ENCODE measurements around the gene RARA. TPM values are rescaled to one million over a fixed set of nuclear protein-coding genes. Genes with fewer than 3 reads are reported as not detected.

Gene RARA
- total RNA-seq, 2 donors from 2014 or later: 22.7 to 27.6 TPM

- peak overlapping the region; percentile 52 for H3K27ac Mint-ChIP-seq
- no peak overlapping the region for H3K9ac ChIP-seq (ENCODE audit: extremely low read depth, low read length, poor library complexity, severe bottlenecking)
- no peak overlapping the region for H3K4me3 Mint-ChIP-seq
- peaks cover 30% of the 10 kb centered on the region for H3K4me1 Mint-ChIP-seq
- H3K9me3 ChIP-seq (ENCODE audit: control insufficient read depth, low read length): no peaks in the 10 kb centered on the region
- H3K4me3 ChIP-seq (ENCODE audit: low read length): peak overlapping the region; percentile 96
- no peaks in the 10 kb centered on the region for H3K36me3 ChIP-seq (ENCODE audit: control insufficient read depth, insufficient read depth, low read length)
- peaks cover 3% of the 10 kb centered on the region for H3K27me3 Mint-ChIP-seq (ENCODE audit: insufficient read depth)
- no peak overlapping the region for H3K27ac ChIP-seq (ENCODE audit: low read depth, low read length)
- WGBS, 2 experiments (ENCODE audit: insufficient coverage in 1 of 2, insufficient read length in 1 of 2): 91% methylated on average over 2 of the region's 2 CpGs; no CpG with 5 or more reads in 1 of the 2 experiments
- no peaks in the 10 kb centered on the region for H3K9me3 Mint-ChIP-seq
- H3K27me3 ChIP-seq (ENCODE audit: control insufficient read depth, insufficient read depth, low read length, poor library complexity, severe bottlenecking): no peaks in the 10 kb centered on the region
- H3K4me1 ChIP-seq (ENCODE audit: control insufficient read depth, insufficient read depth, low read length): peaks cover 31% of the 10 kb centered on the region
- DNase-seq: no peak
- TF ChIP-seq CTCF (conservative IDR thresholded peaks at IDR 0.05): no peak
- H3K36me3 Mint-ChIP-seq (ENCODE audit: low read depth): no peaks in the 10 kb centered on the region
Measured at GRCh38 chr17:40309949-40310510, 1.1 kb downstream of the RARA start.

- DNase-seq: no peak
- Histone ChIP-seq H3K27ac (ENCODE audit: low read depth, low read length) (no peak overlapping the region), H3K4me1 (ENCODE audit: control insufficient read depth, insufficient read depth, low read length) (peaks cover 31% of the 10 kb centered on the region), H3K9ac (ENCODE audit: extremely low read depth, low read length, poor library complexity, severe bottlenecking) (no peak overlapping the region), H3K9me3 (ENCODE audit: control insufficient read depth, low read length) (no peaks in the 10 kb centered on the region), H3K27me3 (ENCODE audit: control insufficient read depth, insufficient read depth, low read length, poor library complexity, severe bottlenecking) (no peaks in the 10 kb centered on the region), H3K36me3 (ENCODE audit: control insufficient read depth, insufficient read depth, low read length) (no peaks in the 10 kb centered on the region), H3K4me3 (ENCODE audit: low read length) (peak overlapping the region; percentile 96)
- H3K27ac Mint-ChIP-seq: no peak overlapping the region
- H3K9me3 Mint-ChIP-seq: no peaks in the 10 kb centered on the region
- no peak overlapping the region for H3K4me3 Mint-ChIP-seq
- H3K4me1 Mint-ChIP-seq: peaks cover 31% of the 10 kb centered on the region
- H3K36me3 Mint-ChIP-seq (ENCODE audit: low read depth): no peaks in the 10 kb centered on the region
- peaks cover 3% of the 10 kb centered on the region for H3K27me3 Mint-ChIP-seq (ENCODE audit: insufficient read depth)
- WGBS, 2 experiments (ENCODE audit: insufficient coverage in 1 of 2, insufficient read length in 1 of 2): 87 to 90% methylated on average over 2 to 7 of the region's 7 CpGs
- no peak for TF ChIP-seq CTCF (conservative IDR thresholded peaks at IDR 0.05)
Measured at GRCh38 chr17:40310882-40311391, 2.0 kb downstream of the RARA start.

- no peak overlapping the region for H3K27ac Mint-ChIP-seq
- WGBS, 2 experiments (ENCODE audit: insufficient coverage in 1 of 2, insufficient read length in 1 of 2): 83 to 86% methylated on average over 1 to 2 of the region's 2 CpGs
Measured at GRCh38 chr17:40311575-40311974, 2.6 kb downstream of the RARA start.

More at GRCh38 chr17:40311575-40311974, 2.6 kb downstream of the RARA start:
- H3K9ac ChIP-seq (ENCODE audit: extremely low read depth, low read length, poor library complexity, severe bottlenecking): no peak overlapping the region
- TF ChIP-seq CTCF (conservative IDR thresholded peaks at IDR 0.05): no peak
- H3K4me3 ChIP-seq (ENCODE audit: low read length): no peak overlapping the region
- DNase-seq: no peak
- peaks cover 25% of the 10 kb centered on the region for H3K4me1 ChIP-seq (ENCODE audit: control insufficient read depth, insufficient read depth, low read length)
- no peak overlapping the region for H3K27ac ChIP-seq (ENCODE audit: low read depth, low read length)
- H3K9me3 Mint-ChIP-seq: no peaks in the 10 kb centered on the region
- H3K4me3 Mint-ChIP-seq: no peak overlapping the region
- peaks cover 37% of the 10 kb centered on the region for H3K4me1 Mint-ChIP-seq
- no peaks in the 10 kb centered on the region for H3K9me3 ChIP-seq (ENCODE audit: control insufficient read depth, low read length)
- H3K36me3 Mint-ChIP-seq (ENCODE audit: low read depth): no peaks in the 10 kb centered on the region
- H3K36me3 ChIP-seq (ENCODE audit: control insufficient read depth, insufficient read depth, low read length): no peaks in the 10 kb centered on the region
- H3K27me3 ChIP-seq (ENCODE audit: control insufficient read depth, insufficient read depth, low read length, poor library complexity, severe bottlenecking): no peaks in the 10 kb centered on the region
- H3K27me3 Mint-ChIP-seq (ENCODE audit: insufficient read depth): peaks cover 7% of the 10 kb centered on the region
